ENCODE measurements around the gene LACTB.

The LACTB gene

DNA sequence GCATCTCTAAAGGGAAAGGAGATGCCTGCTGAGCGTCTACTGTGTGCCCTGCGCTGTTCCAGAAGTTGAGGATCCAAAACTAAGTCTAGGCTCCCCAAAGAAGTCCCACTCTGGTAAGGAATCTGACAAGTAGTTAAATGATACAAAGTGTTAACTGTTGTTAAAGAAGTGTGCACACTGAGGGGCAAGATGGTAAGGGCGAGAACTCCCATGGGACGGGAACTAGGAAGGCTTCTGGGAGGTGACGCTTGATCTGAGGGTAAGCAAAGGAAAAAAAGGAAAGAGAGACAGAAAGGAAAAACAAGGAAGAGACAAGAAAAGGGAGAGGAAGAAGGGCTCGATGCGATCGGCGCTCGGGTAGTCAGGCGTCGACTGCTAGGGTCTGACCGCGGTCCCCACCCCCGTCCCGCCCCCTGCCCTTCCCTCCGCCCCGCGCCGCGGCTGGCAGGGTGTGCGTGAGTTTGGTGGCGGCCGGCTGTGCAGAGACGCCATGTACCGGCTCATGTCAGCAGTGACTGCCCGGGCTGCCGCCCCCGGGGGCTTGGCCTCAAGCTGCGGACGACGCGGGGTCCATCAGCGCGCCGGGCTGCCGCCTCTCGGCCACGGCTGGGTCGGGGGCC, at the start of gene LACTB:
Gene LACTB, plus strand, starts transcription at position 480 of the 620 bp plus-strand sequence. Its CDS starts 11 bp downstream, at position 491.
- no peak for DNase-seq

GRCh38 chr15:63072023-63072650, 49.5 kb upstream of the LACTB start:
- DNase-seq: no peak

DNA sequence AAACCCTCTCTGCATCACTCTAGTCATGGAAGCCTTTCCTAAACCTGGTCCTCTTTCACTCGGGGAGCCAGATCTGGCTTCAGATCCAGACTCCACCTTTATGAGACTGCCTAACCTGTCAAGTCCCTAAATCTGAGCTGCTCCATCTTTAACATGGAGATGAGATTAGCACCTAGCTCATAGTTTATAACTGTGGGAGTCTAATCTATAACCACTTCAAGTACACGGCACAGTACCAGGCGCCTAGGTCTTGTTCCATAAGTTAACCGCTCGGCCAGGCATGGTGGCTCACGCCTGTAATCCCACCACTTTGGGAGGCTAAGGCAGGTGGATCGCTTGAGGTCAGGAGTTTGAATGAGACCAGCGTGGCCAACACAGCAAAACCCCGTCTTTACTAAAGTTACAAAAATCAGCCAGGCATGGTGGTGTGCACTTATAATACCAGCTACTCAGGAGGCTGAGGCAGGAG, 48.8 kb upstream of the LACTB start:
- DNase-seq: no peak

DNA sequence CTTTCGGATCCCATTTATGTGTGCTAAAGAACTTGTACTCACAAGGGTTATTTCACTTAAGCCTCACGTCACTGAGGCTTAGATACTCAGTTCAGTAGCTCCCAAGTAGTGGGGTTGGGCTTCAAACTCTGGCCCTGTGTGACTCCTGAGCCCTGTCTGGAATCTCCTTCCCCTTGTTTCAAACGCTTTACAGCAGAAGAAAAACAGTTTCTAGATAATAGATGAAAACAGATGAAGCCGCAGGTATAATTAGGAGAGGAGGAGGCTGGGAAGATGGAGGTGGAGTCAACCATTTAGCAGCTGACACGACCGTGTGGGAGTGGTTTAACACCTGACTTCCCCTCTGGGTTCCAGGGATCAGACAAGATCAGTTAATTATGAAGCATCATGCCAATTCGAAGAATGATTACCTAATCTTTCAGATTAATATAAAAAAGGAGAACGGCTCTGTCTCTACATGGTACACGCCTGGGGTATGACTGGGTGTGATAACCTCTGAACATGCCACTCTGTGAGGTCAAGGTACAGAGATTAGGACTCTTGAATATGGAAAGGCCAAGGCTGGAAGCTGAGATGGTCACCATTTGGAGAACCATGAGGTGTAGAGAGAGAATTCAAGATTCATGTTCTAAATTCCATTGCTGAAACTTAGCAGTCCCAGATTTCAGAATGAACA, 48.0 kb upstream of the LACTB start:
- DNase-seq: no peak

GRCh38 chr15:63075015-63075983, 46.4 kb upstream of the LACTB start:
- DNase-seq: no peak

- DNase-seq: no peak
Observed at GRCh38 chr15:63075984-63076713, 45.5 kb upstream of the LACTB start.

DNA sequence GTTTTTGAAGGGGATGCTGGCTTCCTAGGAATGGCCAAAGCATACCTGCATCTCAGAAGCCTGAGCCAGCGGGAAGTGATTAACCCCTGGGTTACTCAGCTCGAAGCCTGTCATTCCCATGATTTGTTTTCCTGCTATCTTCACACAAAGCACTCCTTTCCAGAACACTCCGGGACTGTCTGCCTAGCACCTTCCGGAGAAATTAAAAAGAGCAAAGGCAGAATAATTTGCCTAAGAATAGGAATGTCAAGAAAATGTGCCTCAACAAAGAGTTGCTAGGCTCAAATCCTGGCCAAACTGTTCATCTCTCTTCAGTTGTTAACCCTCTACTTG, 45.0 kb upstream of the LACTB start:
- DNase-seq: no peak

- no peak for DNase-seq
Observed at GRCh38 chr15:63077952-63078351, 43.7 kb upstream of the LACTB start.

- DNase-seq: no peak
Observed at GRCh38 chr15:63079947-63080626, 41.6 kb upstream of the LACTB start.

DNA sequence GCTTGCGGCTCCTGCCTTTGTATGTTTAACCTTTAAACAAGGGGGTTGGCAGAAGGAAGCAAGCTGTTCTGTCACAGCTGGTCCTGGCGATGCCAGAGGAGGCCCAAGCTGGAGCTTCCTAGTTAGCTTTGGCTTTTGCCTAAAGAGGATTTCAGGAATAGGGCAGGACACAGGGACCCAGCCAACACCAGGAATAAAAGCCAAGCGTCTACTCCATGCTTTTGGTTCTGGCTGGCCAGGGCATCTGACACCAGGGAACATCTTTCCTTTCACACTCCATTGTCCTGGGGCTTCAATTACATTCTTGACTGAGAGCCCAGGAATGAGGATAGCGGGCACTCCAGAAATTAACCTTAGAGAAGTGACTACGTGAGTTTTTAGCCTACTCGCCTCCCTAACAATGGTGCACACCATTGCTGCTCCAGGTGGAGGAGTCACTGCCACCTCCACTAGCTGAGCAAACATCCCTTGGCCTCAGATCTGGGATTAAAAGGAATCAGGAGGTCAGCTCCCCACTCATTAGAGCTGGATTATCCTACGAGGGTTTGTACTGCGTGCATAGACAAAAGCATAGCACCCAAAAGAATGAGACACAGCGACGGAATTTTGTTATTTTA, 40.9 kb upstream of the LACTB start:
- DNase-seq: no peak

- DNase-seq: no peak
Observed at GRCh38 chr15:63082366-63082765, 39.3 kb upstream of the LACTB start.

DNA sequence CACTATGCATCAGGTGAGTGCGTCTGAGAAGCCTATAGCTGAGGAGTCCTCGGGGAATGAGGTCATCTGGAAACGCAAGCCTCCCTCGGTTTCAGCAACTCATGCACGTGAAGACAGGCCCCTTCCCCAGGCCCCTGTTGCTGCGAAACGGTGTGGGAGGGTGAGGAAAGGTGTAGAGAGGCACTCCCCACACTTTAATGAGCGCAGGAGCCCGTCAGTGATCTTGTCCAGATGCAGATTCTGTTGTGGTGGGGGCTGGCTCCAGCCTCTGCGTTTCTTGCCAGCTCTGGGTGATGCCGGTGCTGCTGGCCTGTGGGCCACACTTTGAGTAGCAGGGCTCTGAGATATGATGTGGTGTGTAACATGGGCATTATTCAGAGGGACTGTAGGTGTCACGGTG, 38.6 kb upstream of the LACTB start:
- DNase-seq: no peak

DNA sequence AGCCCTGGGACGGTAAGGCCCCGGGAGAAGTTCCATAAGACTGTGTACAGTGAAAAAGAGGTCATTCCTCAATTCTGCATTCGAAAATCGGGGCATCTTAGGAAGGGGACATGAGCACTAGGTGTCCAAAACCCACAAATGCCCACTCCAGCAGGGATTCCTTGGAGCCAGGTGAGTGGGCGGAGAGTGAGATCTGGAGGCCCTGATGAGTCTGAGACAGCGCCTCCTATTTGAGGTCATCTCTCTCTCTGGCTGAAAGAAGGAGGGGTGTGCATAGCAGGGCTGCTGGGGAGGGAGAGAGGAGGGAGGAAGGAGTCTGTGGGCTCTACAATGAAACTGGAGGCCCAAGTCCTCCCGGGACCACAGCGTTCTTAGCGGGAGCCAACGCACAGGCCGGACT, 38.1 kb upstream of the LACTB start:
- no peak for DNase-seq

GRCh38 chr15:63084806-63085205, 36.9 kb upstream of the LACTB start:
- no peak for DNase-seq

DNA sequence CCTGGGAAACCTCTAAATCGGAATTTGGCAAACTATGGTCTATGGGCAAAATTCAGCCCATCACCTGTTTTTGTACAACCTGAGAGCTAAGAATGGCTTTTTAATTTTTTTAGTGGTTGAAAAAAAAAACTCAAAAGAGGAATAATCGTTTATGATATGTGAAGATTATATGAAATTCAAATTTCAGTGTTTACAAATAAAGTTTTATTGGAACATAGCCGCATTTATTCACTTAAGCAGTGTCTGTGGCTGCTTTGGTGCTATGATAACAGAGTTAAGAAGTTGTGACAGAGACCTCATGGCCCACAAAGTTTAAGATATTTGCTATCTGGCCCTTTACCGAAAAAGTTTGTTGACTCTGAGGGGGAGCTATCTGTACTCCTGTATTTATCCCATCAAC, 36.4 kb upstream of the LACTB start:
- no peak for DNase-seq

- DNase-seq: no peak
Observed at GRCh38 chr15:63086271-63086670, 35.4 kb upstream of the LACTB start.

GRCh38 chr15:63086947-63087346, 34.7 kb upstream of the LACTB start:
- no peak for DNase-seq

DNA sequence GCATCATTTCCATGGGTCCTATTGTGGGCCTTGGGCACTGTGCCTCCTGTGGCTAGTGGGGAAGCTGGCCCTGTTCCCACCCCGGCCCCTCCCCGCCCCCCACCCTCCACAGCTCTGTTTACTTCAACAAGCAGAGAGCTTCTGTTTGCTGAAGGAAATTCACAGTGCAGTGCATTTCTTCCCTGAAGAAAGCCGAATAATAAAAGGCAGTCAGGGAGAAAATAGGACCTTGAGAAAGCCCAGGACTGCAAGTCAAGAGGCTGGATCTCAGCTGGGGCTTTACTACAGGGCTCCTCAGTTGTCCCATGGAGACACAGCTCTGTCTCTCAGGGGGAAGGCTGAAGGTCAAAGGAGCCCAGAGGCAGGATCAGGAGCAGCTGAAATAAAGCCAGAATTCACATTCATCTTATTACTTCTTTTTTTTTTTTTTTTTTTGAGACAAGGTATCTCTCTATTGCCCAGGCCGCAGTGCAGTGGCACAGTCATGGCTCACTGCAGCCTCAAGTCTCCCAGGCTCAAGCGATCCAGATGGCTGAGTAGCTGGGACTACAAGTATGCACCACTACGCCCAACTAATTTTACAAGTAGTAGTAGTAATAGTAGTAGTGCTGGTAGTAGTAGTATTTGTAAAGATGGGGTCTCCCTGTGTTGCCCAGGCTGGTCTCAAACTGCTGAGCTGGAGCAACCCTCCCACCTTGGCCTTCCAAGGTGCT, 33.0 kb upstream of the LACTB start:
- no peak for DNase-seq

DNA sequence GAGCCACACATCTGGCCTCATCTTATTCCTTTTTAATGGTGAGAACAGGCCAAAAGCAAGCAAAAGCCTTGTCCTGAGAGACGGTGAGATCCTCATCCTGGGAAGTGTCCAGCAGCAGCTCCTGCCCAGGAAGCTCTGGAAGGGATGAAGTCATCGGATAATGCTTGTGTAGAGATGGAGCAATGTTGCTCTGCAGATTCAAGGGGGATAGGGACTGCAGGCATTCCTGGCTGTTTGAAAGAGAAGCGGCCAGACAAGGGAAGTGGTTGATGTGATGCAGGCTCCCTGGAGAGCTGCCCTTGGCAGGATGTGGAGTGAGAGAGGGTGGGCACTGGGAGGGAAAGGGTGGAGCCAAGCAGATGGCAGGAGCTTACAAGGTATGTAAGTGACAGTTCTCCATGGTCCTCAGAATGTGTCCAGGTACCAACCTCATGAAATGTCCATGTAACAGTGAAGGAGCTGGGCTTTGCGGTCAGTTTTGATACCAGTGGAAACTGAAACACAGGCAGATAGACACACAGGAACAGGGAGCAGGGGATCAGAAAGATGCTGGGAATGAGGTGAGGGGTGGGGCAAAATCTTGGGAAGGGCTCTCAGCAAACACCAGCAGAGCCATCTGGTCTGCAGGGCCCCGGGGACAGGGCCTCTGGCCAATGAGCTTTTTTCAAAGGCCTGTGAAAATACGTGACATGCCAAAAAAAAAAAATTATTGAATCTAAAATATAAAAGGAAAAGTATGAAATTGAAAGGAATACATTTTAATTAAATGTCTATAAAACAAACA, 32.2 kb upstream of the LACTB start:
- no peak for DNase-seq

DNA sequence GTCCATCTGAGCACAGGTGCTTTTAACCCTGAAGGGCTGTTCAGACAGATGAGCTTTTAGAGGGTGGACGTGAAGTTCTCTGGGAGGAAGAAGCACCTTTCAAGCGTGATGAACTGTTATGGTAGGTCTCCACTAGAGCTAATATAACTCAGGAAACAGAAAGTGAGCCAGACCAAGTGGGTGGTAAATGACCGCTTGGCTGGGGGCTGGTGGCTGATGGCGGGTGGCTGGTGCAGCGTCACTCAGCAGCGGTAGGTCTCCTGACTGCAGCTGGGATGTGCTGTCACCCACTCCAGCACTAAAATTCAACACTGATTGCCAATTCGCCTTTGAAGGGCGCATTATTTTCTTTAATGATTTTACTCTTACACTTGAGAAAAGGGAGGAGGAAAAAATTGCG, 31.2 kb upstream of the LACTB start:
- DNase-seq: no peak

Measured in NCI-H1436 treated with DMSO at 0.1 percent for 48 hours (cell line).